ENCODE results near the gene SUGCT.

Gene SUGCT

GRCh38 chr7:40492946-40493345 is 358.1 kb downstream of the SUGCT start:
- TF ChIP-seq RAD21 (IDR thresholded peaks at IDR 0.05; ENCODE audit: low read depth) (no peak), CREB1 (IDR thresholded peaks at IDR 0.05; ENCODE audit: low read depth) (no peak), YY1 (IDR thresholded peaks at IDR 0.05; ENCODE audit: low read depth) (no peak), ZBTB7A (IDR thresholded peaks at IDR 0.05; ENCODE audit: low read depth) (no peak), NFIC (IDR thresholded peaks at IDR 0.05) (no peak), TAF1 (IDR thresholded peaks at IDR 0.05; ENCODE audit: low read depth) (no peak), TCF12 (IDR thresholded peaks at IDR 0.05; ENCODE audit: low read depth) (no peak), FOXM1 (IDR thresholded peaks at IDR 0.05; ENCODE audit: borderline replicate concordance, low read depth) (no peak), TEAD4 (IDR thresholded peaks at IDR 0.05) (no peak), CEBPB (IDR thresholded peaks at IDR 0.05) (no peak), REST (IDR thresholded peaks at IDR 0.05; ENCODE audit: low read depth) (no peak), EGR1 (IDR thresholded peaks at IDR 0.05) (no peak)
- TF ChIP-seq, protein P1, sequence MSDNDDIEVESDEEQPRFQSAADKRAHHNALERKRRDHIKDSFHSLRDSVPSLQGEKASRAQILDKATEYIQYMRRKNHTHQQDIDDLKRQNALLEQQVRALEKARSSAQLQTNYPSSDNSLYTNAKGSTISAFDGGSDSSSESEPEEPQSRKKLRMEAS (IDR thresholded peaks at IDR 0.05), result no peak

- no peak for TF ChIP-seq ZBTB7A (IDR thresholded peaks at IDR 0.05; ENCODE audit: low read depth)
- no peak for TF ChIP-seq TCF12 (IDR thresholded peaks at IDR 0.05; ENCODE audit: low read depth)
- TF ChIP-seq CEBPB (IDR thresholded peaks at IDR 0.05), result no peak
- TF ChIP-seq REST (IDR thresholded peaks at IDR 0.05; ENCODE audit: low read depth), result no peak
- no peak for TF ChIP-seq TEAD4 (IDR thresholded peaks at IDR 0.05)
- TF ChIP-seq TAF1 (IDR thresholded peaks at IDR 0.05; ENCODE audit: low read depth), result no peak
- no peak for TF ChIP-seq YY1 (IDR thresholded peaks at IDR 0.05; ENCODE audit: low read depth)
- TF ChIP-seq CREB1 (IDR thresholded peaks at IDR 0.05; ENCODE audit: low read depth), result no peak
- TF ChIP-seq, protein P1 (IDR thresholded peaks at IDR 0.05), result no peak
- TF ChIP-seq FOXM1 (IDR thresholded peaks at IDR 0.05; ENCODE audit: borderline replicate concordance, low read depth), result no peak
- TF ChIP-seq USF1 (IDR thresholded peaks at IDR 0.05), result no peak
- TF ChIP-seq NFIC (IDR thresholded peaks at IDR 0.05), result no peak
- no peak for TF ChIP-seq EGR1 (IDR thresholded peaks at IDR 0.05)
- no peak for TF ChIP-seq RAD21 (IDR thresholded peaks at IDR 0.05; ENCODE audit: low read depth)
- no peak for TF ChIP-seq EP300 (IDR thresholded peaks at IDR 0.05; ENCODE audit: borderline replicate concordance)
Measured at GRCh38 chr7:40493609-40494051, 358.8 kb downstream of the SUGCT start.

DNA sequence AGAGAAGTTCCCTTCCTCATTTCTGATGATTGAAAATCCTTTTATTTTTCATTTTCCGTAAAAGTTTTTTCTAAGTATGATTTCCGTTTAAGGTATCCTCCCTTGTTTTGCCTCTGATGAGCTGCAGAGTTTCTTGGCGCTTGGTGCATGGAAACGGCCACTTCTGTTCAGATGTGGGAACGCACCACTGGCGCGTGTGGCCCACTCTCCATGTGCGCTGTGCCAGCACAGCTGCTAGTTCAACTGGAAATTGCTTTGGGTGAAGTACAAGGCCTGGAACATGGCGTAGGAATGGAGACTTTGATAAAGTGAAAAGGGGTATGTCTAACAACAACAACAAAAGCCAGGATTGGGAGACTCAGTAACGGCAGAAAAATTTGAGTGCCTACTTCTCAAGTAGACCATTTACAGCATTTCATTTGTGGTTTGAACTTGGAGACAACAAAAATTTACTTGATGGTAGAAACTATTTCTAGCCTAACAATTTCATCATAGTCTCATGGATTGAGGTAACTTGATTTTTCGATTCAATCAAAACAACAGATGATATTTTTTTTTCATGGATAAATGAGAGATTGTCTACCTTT is 364.2 kb downstream of the SUGCT start:
- TF ChIP-seq FOXM1 (IDR thresholded peaks at IDR 0.05; ENCODE audit: borderline replicate concordance, low read depth), result no peak
- TF ChIP-seq, protein P1 (IDR thresholded peaks at IDR 0.05), result no peak
- no peak for TF ChIP-seq REST (IDR thresholded peaks at IDR 0.05; ENCODE audit: low read depth)
- no peak for TF ChIP-seq USF1 (IDR thresholded peaks at IDR 0.05)
- no peak for TF ChIP-seq RAD21 (IDR thresholded peaks at IDR 0.05; ENCODE audit: low read depth)
- TF ChIP-seq CEBPB (IDR thresholded peaks at IDR 0.05), result no peak
- TF ChIP-seq ZBTB7A (IDR thresholded peaks at IDR 0.05; ENCODE audit: low read depth), result no peak
- no peak for TF ChIP-seq YY1 (IDR thresholded peaks at IDR 0.05; ENCODE audit: low read depth)
- TF ChIP-seq EGR1 (IDR thresholded peaks at IDR 0.05), result no peak
- TF ChIP-seq CREB1 (IDR thresholded peaks at IDR 0.05; ENCODE audit: low read depth), result no peak
- no peak for TF ChIP-seq NFIC (IDR thresholded peaks at IDR 0.05)
- TF ChIP-seq TEAD4 (IDR thresholded peaks at IDR 0.05), result no peak
- no peak for TF ChIP-seq TAF1 (IDR thresholded peaks at IDR 0.05; ENCODE audit: low read depth)
- TF ChIP-seq EP300 (IDR thresholded peaks at IDR 0.05; ENCODE audit: borderline replicate concordance), result no peak
- no peak for TF ChIP-seq TCF12 (IDR thresholded peaks at IDR 0.05; ENCODE audit: low read depth)

- TF ChIP-seq NFIC (IDR thresholded peaks at IDR 0.05), result no peak
- TF ChIP-seq TEAD4 (IDR thresholded peaks at IDR 0.05), result no peak
- TF ChIP-seq, protein P1 (IDR thresholded peaks at IDR 0.05), result no peak
- no peak for TF ChIP-seq USF1 (IDR thresholded peaks at IDR 0.05)
- no peak for TF ChIP-seq EP300 (IDR thresholded peaks at IDR 0.05; ENCODE audit: borderline replicate concordance)
- TF ChIP-seq CREB1 (IDR thresholded peaks at IDR 0.05; ENCODE audit: low read depth), result no peak
Measured at GRCh38 chr7:40499718-40500117, 364.9 kb downstream of the SUGCT start.

Measured in Ishikawa (cell line).